HepG2 (cell line): ENCODE results near the gene CTAG1B. TPM values are rescaled to one million over a fixed set of nuclear protein-coding genes. Genes with fewer than 3 reads are reported as not detected.

Experiments used
- ATAC-seq: fragments of 200-7000 bp; cut with Tn5 transposase; 3 replicates; pipeline ENCODE4 v1.9.1; 2020; ENCODE audit warnings: mild to moderate bottlenecking, moderate library complexity
- BruUV-seq: library from RNA; stranded (reverse); fragments of 400-500 nt; replicated peaks from 2 replicates; lab custom pipeline; 2021; lab: Mats Ljungman, UMichigan
- CTCF ChIA-PET: fragments of 300-600 bp; formaldehyde crosslinking; extraction: SDS; loops from one replicate; lab custom pipeline; 2021; ENCODE audit warnings: low total read pairs, inconsistent platforms, low intra/inter-chr PET ratio; lab: Yijun Ruan, JAX
- POLR2A ChIA-PET: fragments of 350-600 bp; sonication (Branson Sonifier 250); formaldehyde crosslinking; loops from one replicate; lab custom pipeline; 2020; ENCODE audit warnings: antibody characterized with exemption, inconsistent platforms; lab: Yijun Ruan, JAX
- DNase-seq: peaks from one replicate; pipeline ENCODE4 v3.0.0-alpha.2; 2015; ENCODE audit warnings: low spot score
- FAIRE-seq: peaks from 3 replicates; lab custom pipeline; 2011; peaks lifted over from hg19 to GRCh38; lab: Jason Lieb, UNC
- H2AFZ ChIP-seq: one replicate; pipeline ENCODE4 v1.6.1; 2011; ENCODE audit warnings: low read length, inconsistent platforms
- H3K27ac ChIP-seq: fragments of 300-600 bp; 3 replicates; pipeline ENCODE4 v1.8.0; 2011; ENCODE audit warnings: mixed run types, mild to moderate bottlenecking, mixed read lengths, low read length, inconsistent platforms; ENCODE audit not compliant: insufficient read depth; ENCODE audit errors: extremely low read length
- H3K27me3 ChIP-seq, 2 experiments: fragments of 200-600 bp in 1 of 2; 2 replicates in 1 of 2; 3 replicates in 1 of 2; pipeline versions ENCODE4 v1.6.0 to v1.8.0; 2011; ENCODE audit warnings: low read length in 2 of 2, mild to moderate bottlenecking in 2 of 2, moderate library complexity in 2 of 2, inconsistent platforms in 1 of 2; ENCODE audit not compliant: insufficient read depth in 2 of 2, control insufficient read depth in 1 of 2
- H3K36me3 ChIP-seq, 2 experiments: fragments of 200-600 bp in 1 of 2; replicated peaks in 1 of 2; 2 replicates in 1 of 2; 3 replicates in 1 of 2; pipeline versions ENCODE4 v1.5.1 to v1.8.0; 2011; ENCODE audit warnings: low read length in 2 of 2, inconsistent platforms in 1 of 2; ENCODE audit not compliant: insufficient read depth in 2 of 2, control insufficient read depth in 1 of 2
- H3K4me1 ChIP-seq: 2 replicates; pipeline ENCODE4 v1.5.1; 2012; ENCODE audit warnings: low read length, inconsistent platforms; ENCODE audit not compliant: insufficient read depth
- H3K4me2 ChIP-seq: 2 replicates; pipeline ENCODE4 v1.6.0; 2011; ENCODE audit warnings: low read depth, low read length, inconsistent platforms
- H3K4me3 ChIP-seq, 3 experiments: fragments of 200-600 bp in 1 of 3; sonication (generic), shearing (Covaris generic) in 1 of 3; replicated peaks in 1 of 3; 2 replicates each; pipeline ENCODE4 v1.5.1; 2011 to 2016; ENCODE audit warnings: low read length in 3 of 3, inconsistent platforms in 2 of 3, low read depth in 2 of 3, mild to moderate bottlenecking in 2 of 3, control low read depth in 1 of 3, mixed read lengths in 1 of 3; ENCODE audit not compliant: insufficient read depth in 1 of 3
- H3K79me2 ChIP-seq: one replicate; pipeline ENCODE4 v1.6.1; 2011; ENCODE audit warnings: low read length, inconsistent platforms; ENCODE audit not compliant: insufficient read depth
- H3K9ac ChIP-seq: 2 replicates; pipeline ENCODE4 v1.6.0; 2011; ENCODE audit warnings: mild to moderate bottlenecking, low read depth, low read length, inconsistent platforms; ENCODE audit not compliant: insufficient read depth
- H3K9me3 ChIP-seq: 2 replicates; pipeline ENCODE4 v1.5.1; 2012; ENCODE audit warnings: mild to moderate bottlenecking, low read length
- H4K20me1 ChIP-seq: 2 replicates; pipeline ENCODE4 v1.6.0; 2011; ENCODE audit warnings: inconsistent platforms, mild to moderate bottlenecking, low read length, moderate library complexity; ENCODE audit not compliant: insufficient read depth
- FOSL1 ChIP-seq: sonication (generic); formaldehyde crosslinking; IDR thresholded peaks from 2 replicates; pipeline ENCODE4 v1.9.0; 2021; ENCODE audit warnings: missing genetic modification reagents, borderline replicate concordance
- GATAD2A ChIP-seq: IDR thresholded peaks from 2 replicates; pipeline ENCODE4 v1.6.1; 2016
- KLF6 ChIP-seq: IDR thresholded peaks from 2 replicates; pipeline ENCODE4 v1.8.0; 2016; ENCODE audit warnings: missing biosample characterization, missing genetic modification reagents
- KMT2A ChIP-seq: sonication (generic); formaldehyde crosslinking; IDR thresholded peaks from 2 replicates; pipeline ENCODE4 v1.4.0; 2020; ENCODE audit warnings: missing genetic modification reagents
- MIER3 ChIP-seq: IDR thresholded peaks from 2 replicates; pipeline ENCODE4 v1.6.1; 2016; ENCODE audit warnings: missing compliant biosample characterization, borderline replicate concordance
- SIN3A ChIP-seq: IDR thresholded peaks from 2 replicates; pipeline ENCODE4 v1.6.1; 2011; ENCODE audit warnings: low read depth, mild to moderate bottlenecking, control low read depth, low read length, borderline replicate concordance
- ZC3H4 ChIP-seq: sonication (generic); formaldehyde crosslinking; IDR thresholded peaks from 2 replicates; pipeline ENCODE4 v1.4.0; 2020; ENCODE audit warnings: missing genetic modification reagents, borderline replicate concordance
- ZNF10 ChIP-seq: sonication (generic); formaldehyde crosslinking; IDR thresholded peaks from 2 replicates; pipeline ENCODE4 v1.4.0; 2020; ENCODE audit warnings: mild to moderate bottlenecking, low read depth, missing genetic modification reagents, borderline replicate concordance
- ZNF326 ChIP-seq: sonication (generic); formaldehyde crosslinking; IDR thresholded peaks from 2 replicates; pipeline ENCODE4 v1.4.0; 2020; ENCODE audit warnings: missing genetic modification reagents, borderline replicate concordance
- ZNF33B ChIP-seq: sonication (generic); formaldehyde crosslinking; IDR thresholded peaks from 2 replicates; pipeline ENCODE4 v1.5.1; 2020; ENCODE audit warnings: mild to moderate bottlenecking, missing genetic modification reagents
- ZNF607 ChIP-seq: sonication (generic); formaldehyde crosslinking; IDR thresholded peaks from 2 replicates; pipeline ENCODE4 v1.5.1; 2020; ENCODE audit warnings: missing genetic modification reagents, mild to moderate bottlenecking, borderline replicate concordance
- ZNF724P ChIP-seq: sonication (generic); formaldehyde crosslinking; IDR thresholded peaks from 2 replicates; pipeline ENCODE4 v1.8.0; 2022; ENCODE audit warnings: missing genetic modification reagents, borderline replicate concordance
- ZNF761 ChIP-seq: sonication (generic); formaldehyde crosslinking; conservative IDR thresholded peaks from 2 replicates; pipeline ENCODE4 v1.4.0; 2020; ENCODE audit warnings: mild to moderate bottlenecking, missing genetic modification reagents
- ZNF777 ChIP-seq: sonication (generic); formaldehyde crosslinking; IDR thresholded peaks from 2 replicates; pipeline ENCODE4 v1.4.0; 2020; ENCODE audit warnings: missing genetic modification reagents
- WGBS: methylation state at CpG from one replicate; pipeline ENCODE4 v1.1.6; 2017; ENCODE audit warnings: low lambda C conversion rate; 5-methylcytosine and 5-hydroxymethylcytosine counted together
- in situ Hi-C: cut with HindIII; loops from 2 replicates; pipeline ENCODE4 v1.10.0; 2017; ENCODE audit warnings: low pct_unique_long_range_greater_than_20kb; ENCODE audit not compliant: extremely low pct_ligation_motif_present
- intact Hi-C: fragments of 100-400 bp; cut with micrococcal nuclease; formaldehyde crosslinking; loops from one replicate; pipeline ENCODE4 v1.10.0; 2022; ENCODE audit not compliant: unreplicated experiment
- polyA plus RNA-seq, 8 experiments: library from polyadenylated mRNA; depleted of rRNA in 3 of 8; stranded (reverse) in 7 of 8; unstranded in 1 of 8; fragments of >200 nt; fragmentation: Illumina TruSeq in 4 of 8; extraction: Trizol in 4 of 8; gene quantifications; 2 replicates each; pipeline versions ENCODE4 v1.2.1 to v1.2.3, GENCODE V29; 2011 to 2016; ENCODE audit warnings: low read depth in 4 of 8, missing spikeins in 1 of 8, mixed read lengths in 1 of 8; ENCODE audit not compliant: insufficient read depth in 1 of 8
- total RNA-seq, 5 experiments: library from RNA; depleted of rRNA; stranded (reverse); fragments of >200 nt; fragmentation: Illumina TruSeq; extraction: Trizol; gene quantifications; 2 replicates each; pipeline ENCODE4 v1.2.3, GENCODE V29; 2016; ENCODE audit warnings: low read depth in 1 of 5
- TF ChIP-seq, protein P1 (sequence below): sonication (generic); formaldehyde crosslinking; IDR thresholded peaks from 2 replicates; pipeline ENCODE4 v1.5.0; 2020; ENCODE audit warnings: mild to moderate bottlenecking, missing genetic modification reagents
- TF ChIP-seq, protein P2 (sequence below): sonication (generic); formaldehyde crosslinking; IDR thresholded peaks from 2 replicates; pipeline ENCODE4 v1.5.0; 2020; ENCODE audit warnings: mild to moderate bottlenecking, missing genetic modification reagents
- TF ChIP-seq, protein P3 (sequence below): sonication (generic); formaldehyde crosslinking; IDR thresholded peaks from 2 replicates; pipeline ENCODE4 v1.4.0; 2020; ENCODE audit warnings: low read depth, mild to moderate bottlenecking, missing genetic modification reagents

The CTAG1B gene
- total and polyA plus RNA-seq, 2 of the 13 experiments (the other 11 are each of a cell fraction or from before 2014, with no cell fraction given), result not detected

DNA sequence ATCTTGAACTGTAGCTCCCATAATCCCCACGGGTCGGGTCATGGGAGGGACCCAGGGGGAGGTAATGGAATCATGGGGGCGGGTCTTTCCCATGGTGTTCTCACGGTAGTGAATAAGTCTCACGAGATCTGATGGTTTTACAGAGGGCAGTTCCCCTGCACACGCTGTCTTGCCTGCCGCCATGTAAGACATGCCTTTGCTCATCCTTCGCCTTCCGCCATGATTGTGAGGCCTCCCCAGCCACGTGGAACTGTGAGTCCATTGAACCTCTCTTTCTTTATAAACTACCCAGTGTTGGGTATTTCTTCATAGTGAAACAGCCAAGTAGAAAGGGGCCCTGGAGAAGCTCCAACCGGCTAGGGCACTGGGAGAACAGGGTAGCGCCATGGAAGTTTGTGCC lies 21.9 kb downstream of the CTAG1B start:
- in situ Hi-C loops, result loop anchor here (25.0 kb wide), 1 partner anchor 240 kb away; the partner anchor contains the start of gene SMIM9
- H3K9me3 ChIP-seq, result no peaks in the 10 kb centered on the region
- H3K27ac ChIP-seq, result no peak overlapping the region
- no TSS peak for BruUV-seq
- ChIA-PET POLR2A (no interaction called here), CTCF (no interaction called here)
- ATAC-seq (no peak), DNase-seq (no peak), FAIRE-seq (no peak)
- no peak overlapping the region for H3K9ac ChIP-seq
- H3K4me3 ChIP-seq, result no peak overlapping the region
- 0 out of 5 replicates have a peak, but pooled peaks cover 0 to 6% of the 10 kb centered on the region in 2 experiments for H3K27me3 ChIP-seq
- H3K79me2 ChIP-seq, result no peaks in the 10 kb centered on the region
- WGBS, result 18% methylated on average over 5 of the region's 12 CpGs
- TF ChIP-seq ZNF607 (CRISPR knock-in tag), result no peak
- TF ChIP-seq ZNF10 (CRISPR knock-in tag), result no peak
- TF ChIP-seq ZNF33B (CRISPR knock-in tag), result no peak
- TF ChIP-seq, protein P1, sequence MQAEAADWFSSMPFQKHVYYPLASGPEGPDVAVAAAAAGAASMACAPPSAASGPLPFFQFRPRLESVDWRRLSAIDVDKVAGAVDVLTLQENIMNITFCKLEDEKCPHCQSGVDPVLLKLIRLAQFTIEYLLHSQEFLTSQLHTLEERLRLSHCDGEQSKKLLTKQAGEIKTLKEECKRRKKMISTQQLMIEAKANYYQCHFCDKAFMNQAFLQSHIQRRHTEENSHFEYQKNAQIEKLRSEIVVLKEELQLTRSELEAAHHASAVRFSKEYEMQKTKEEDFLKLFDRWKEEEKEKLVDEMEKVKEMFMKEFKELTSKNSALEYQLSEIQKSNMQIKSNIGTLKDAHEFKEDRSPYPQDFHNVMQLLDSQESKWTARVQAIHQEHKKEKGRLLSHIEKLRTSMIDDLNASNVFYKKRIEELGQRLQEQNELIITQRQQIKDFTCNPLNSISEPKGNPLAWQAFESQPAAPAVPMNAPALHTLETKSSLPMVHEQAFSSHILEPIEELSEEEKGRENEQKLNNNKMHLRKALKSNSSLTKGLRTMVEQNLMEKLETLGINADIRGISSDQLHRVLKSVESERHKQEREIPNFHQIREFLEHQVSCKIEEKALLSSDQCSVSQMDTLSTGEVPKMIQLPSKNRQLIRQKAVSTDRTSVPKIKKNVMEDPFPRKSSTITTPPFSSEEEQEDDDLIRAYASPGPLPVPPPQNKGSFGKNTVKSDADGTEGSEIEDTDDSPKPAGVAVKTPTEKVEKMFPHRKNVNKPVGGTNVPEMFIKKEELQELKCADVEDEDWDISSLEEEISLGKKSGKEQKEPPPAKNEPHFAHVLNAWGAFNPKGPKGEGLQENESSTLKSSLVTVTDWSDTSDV (CRISPR knock-in tag), result no peak
- TF ChIP-seq ZNF724P, result no peak
- TF ChIP-seq FOSL1, result no peak
- no peak for TF ChIP-seq ZNF326
- no peak for TF ChIP-seq ZC3H4
- TF ChIP-seq MIER3 (CRISPR knock-in tag), result no peak
- TF ChIP-seq, protein P2, sequence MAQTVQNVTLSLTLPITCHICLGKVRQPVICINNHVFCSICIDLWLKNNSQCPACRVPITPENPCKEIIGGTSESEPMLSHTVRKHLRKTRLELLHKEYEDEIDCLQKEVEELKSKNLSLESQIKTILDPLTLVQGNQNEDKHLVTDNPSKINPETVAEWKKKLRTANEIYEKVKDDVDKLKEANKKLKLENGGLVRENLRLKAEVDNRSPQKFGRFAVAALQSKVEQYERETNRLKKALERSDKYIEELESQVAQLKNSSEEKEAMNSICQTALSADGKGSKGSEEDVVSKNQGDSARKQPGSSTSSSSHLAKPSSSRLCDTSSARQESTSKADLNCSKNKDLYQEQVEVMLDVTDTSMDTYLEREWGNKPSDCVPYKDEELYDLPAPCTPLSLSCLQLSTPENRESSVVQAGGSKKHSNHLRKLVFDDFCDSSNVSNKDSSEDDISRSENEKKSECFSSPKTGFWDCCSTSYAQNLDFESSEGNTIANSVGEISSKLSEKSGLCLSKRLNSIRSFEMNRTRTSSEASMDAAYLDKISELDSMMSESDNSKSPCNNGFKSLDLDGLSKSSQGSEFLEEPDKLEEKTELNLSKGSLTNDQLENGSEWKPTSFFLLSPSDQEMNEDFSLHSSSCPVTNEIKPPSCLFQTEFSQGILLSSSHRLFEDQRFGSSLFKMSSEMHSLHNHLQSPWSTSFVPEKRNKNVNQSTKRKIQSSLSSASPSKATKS (CRISPR knock-in tag), result no peak
- no peak for TF ChIP-seq ZNF777 (CRISPR knock-in tag)
- TF ChIP-seq ZNF761 (CRISPR knock-in tag), result no peak
- TF ChIP-seq, protein P3, sequence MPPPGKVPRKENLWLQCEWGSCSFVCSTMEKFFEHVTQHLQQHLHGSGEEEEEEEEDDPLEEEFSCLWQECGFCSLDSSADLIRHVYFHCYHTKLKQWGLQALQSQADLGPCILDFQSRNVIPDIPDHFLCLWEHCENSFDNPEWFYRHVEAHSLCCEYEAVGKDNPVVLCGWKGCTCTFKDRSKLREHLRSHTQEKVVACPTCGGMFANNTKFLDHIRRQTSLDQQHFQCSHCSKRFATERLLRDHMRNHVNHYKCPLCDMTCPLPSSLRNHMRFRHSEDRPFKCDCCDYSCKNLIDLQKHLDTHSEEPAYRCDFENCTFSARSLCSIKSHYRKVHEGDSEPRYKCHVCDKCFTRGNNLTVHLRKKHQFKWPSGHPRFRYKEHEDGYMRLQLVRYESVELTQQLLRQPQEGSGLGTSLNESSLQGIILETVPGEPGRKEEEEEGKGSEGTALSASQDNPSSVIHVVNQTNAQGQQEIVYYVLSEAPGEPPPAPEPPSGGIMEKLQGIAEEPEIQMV (CRISPR knock-in tag), result no peak
- no peak for TF ChIP-seq GATAD2A (CRISPR knock-in tag)
- no peak for TF ChIP-seq SIN3A
- no peak for TF ChIP-seq KLF6 (CRISPR knock-in tag)
- no peak for TF ChIP-seq KMT2A
- H2AFZ ChIP-seq, result no peak overlapping the region
- intact Hi-C loops, result no loop called here
- H3K4me2 ChIP-seq, result no peak overlapping the region
- H3K4me1 ChIP-seq, result no peaks in the 10 kb centered on the region
- no peaks in the 10 kb centered on the region for H3K36me3 ChIP-seq
- H4K20me1 ChIP-seq, result no peaks in the 10 kb centered on the region
